Measurements from ENCODE around the gene SMPD4. TPM values are rescaled to one million over a fixed set of nuclear protein-coding genes. Genes with fewer than 3 reads are reported as not detected.
A peak's percentile ranks its signal among the peaks of the same experiment; 100 is the strongest.
"Not testable (repeated sequence)": the region's sequence is repeated elsewhere in the genome, so short reads cannot be mapped to it uniquely, and the experiment has no call there.

SMPD4 gene
- total and polyA plus RNA-seq, 2 of the 8 experiments (the other 6 are each of a cell fraction or from before 2014, with no cell fraction given), result 102 to 106 TPM

DNA sequence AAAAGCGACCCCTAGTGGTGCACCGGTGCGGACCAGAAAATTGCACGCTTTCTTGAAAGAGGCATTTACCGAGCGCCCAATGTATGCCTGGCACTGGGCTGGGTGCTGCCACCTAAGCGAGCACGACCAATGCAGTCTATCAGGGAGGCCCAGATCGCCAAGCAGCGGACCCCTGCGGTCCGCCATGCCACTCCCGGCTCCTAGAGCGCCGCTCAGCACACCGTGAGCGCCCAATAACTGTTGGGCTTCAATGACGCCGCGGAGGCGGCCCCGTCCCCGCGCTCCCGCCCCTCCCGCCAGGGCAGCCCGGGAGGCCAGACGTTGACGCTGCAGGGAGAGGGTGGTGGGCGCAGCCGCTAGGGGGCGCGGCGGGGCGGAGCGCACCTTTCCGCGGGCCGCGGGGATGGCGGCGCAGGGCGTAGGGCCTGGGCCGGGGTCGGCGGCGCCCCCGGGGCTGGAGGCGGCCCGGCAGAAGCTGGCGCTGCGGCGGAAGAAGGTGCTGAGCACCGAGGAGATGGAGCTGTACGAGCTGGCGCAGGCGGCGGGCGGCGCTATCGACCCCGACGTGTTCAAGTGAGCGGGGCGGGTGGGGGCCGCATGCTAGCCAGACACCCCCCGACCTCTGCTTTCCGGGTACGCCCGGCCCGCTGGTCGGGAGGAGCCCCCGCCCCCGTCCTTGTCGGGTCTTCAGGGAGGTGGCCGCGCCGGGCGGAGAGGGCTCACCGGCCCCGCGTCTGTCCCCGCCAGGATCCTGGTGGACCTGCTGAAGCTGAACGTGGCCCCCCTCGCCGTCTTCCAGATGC is 679 bp upstream of the SMPD4 start, which contains the start of gene MZT2B (continued):
- TF ChIP-seq NANOG (IDR thresholded peaks at IDR 0.05; ENCODE audit: insufficient read depth, low read depth, low read length, poor library complexity, severe bottlenecking) (peak; percentile 2), CREB1 (IDR thresholded peaks at IDR 0.05) (peak; percentile 77; the same call in 1 of the 2 replicates), PHF8 (conservative IDR thresholded peaks at IDR 0.05; ENCODE audit: low read depth, low read length) (peak; percentile 51; the same call in 1 of the 2 replicates), KDM4A (IDR thresholded peaks at IDR 0.05; ENCODE audit: low read depth, low read length, severe bottlenecking) (peak; percentile 20)

DNA sequence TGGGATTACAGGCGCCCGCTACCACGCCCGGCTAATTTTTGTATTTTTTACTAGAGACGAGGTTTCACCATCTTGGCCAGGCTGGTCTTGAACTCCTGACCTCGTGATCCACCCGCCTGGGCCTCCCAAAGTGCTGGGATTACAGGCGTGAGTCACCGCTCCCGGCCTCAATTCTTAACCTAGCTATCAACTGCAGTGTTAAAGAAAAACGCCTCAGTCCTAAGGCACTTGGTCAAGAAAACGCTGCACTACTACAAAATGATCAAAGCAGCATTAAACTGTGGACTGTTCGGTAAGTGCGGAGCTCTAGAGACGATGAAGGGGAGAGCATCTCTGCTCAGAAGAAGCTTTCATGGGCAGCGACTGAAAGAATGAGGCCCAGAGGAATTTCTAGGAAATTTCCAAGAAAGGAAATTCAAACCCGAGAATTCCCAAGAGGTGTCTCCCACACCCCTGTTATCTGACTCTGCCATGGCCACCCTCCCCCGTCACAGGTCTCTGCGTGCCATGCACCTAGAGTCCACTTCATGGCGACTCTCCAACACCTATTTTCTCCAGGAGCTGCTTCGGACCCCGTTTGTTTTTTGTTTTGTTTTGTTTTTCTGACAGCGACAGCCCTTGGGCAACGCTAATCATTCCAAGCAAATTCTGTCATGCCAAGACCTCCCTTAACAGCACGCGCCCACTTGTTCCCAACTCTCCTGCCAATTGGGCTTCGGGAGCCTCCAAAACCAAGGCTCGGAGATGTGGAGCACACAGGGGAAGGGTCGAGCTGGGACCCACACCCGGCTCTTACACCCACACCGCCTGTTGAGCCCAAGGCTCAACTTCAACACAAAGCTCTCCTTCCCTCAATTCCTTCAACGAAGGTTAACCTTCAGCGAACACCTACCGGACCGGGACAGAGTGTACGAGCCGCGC is 738 bp downstream of the SMPD4 start:
- peak overlapping the region; percentile 85 for H2BK5ac ChIP-seq (ENCODE audit: low read depth, low read length)
- FAIRE-seq; H4K20me1 ChIP-seq (replicated peaks in 1 of 2; ENCODE audit: control insufficient read depth in 1 of 2, insufficient read depth in 2 of 2, low read length in 2 of 2); H4K91ac ChIP-seq (replicated peaks; ENCODE audit: insufficient read length, low read length); H2AFZ ChIP-seq (ENCODE audit: low read length); H3K23ac ChIP-seq (ENCODE audit: insufficient read length); H3K14ac ChIP-seq (ENCODE audit: insufficient read length); H2BK120ac ChIP-seq (replicated peaks; ENCODE audit: low read depth, low read length); DNase-seq (ENCODE audit: low read depth in 1 of 2, low spot score in 2 of 2); H2BK20ac ChIP-seq (ENCODE audit: low read length); H3K9me3 ChIP-seq (ENCODE audit: insufficient read depth in 2 of 2, low read depth in 1 of 2, low read length in 1 of 2); H3K4me1 ChIP-seq (replicated peaks in 1 of 4; ENCODE audit: control insufficient read depth in 3 of 4, insufficient read depth in 4 of 4, low read length in 3 of 4); H2BK15ac ChIP-seq (ENCODE audit: low read length); H3K23me2 ChIP-seq (ENCODE audit: low read depth, low read length); H3K4ac ChIP-seq (replicated peaks; ENCODE audit: insufficient read length, low read depth, low read length); H3K79me1 ChIP-seq (ENCODE audit: low read depth, low read length); H3K27me3 ChIP-seq (replicated peaks in 1 of 4; ENCODE audit: control insufficient read depth in 3 of 4, extremely low read depth in 1 of 4, insufficient read depth in 3 of 4, low read length in 3 of 4): not testable (repeated sequence)
- 0 out of 2 replicates have a peak overlapping the region, but pooled peaks have one; percentile 50 for H2BK12ac ChIP-seq (ENCODE audit: low read depth, low read length)
- H3K36me3 ChIP-seq (ENCODE audit: control insufficient read depth in 2 of 4, insufficient read depth in 4 of 4, low read length in 3 of 4), result peaks cover 0 to 11% (median 3%) of the 10 kb centered on the region in 4 experiments; a peak in 4 of 8 replicates
- peak overlapping the region; percentile 78 to 90 for H3K4me2 ChIP-seq (ENCODE audit: insufficient read depth in 1 of 2, low read depth in 2 of 2, low read length in 2 of 2)
- peak overlapping the region; percentile 88 to 99 (median 98) for H3K4me3 ChIP-seq (ENCODE audit: extremely low read depth in 1 of 4, insufficient read depth in 2 of 4, low read depth in 3 of 4, low read length in 4 of 4)
- peaks cover 14 to 56% of the 10 kb centered on the region in 2 experiments for H3K79me2 ChIP-seq (ENCODE audit: control insufficient read depth in 1 of 2, insufficient read depth in 2 of 2, low read length in 2 of 2)
- H3K9ac ChIP-seq (replicated peaks in 1 of 4; ENCODE audit: extremely low read depth in 1 of 4, low read depth in 3 of 4, low read length in 3 of 4), result peak overlapping the region; percentile 90 to 99 (median 96)
- peak overlapping the region; percentile 51 for H4K5ac ChIP-seq (ENCODE audit: insufficient read length, low read depth, low read length)
- WGBS, 2 experiments (ENCODE audit: extremely low coverage in 1 of 2, insufficient coverage in 1 of 2, insufficient read length in 1 of 2, insufficient replicate concordance in 2 of 2, low coverage in 1 of 2, low lambda C conversion rate in 2 of 2, missing lambda C conversion rate in 1 of 2), result 30% methylated on average over 38 of the region's 38 CpGs; no CpG with 5 or more reads in 1 of the 2 experiments
- peak overlapping the region; percentile 48; the same call in 1 of the 2 replicates for H3K18ac ChIP-seq (ENCODE audit: extremely low read depth, low read length)
- POLR2A ChIA-PET (ENCODE audit: partially characterized antibody), result interaction anchor here (0.9 to 3.5 kb wide), 11 partner anchors 10 to 175 kb away, joined by 3 to 23 read pairs (median 4); partner anchors contain the start of genes CCDC74B, IMP4 and PTPN18
- CTCF ChIA-PET (ENCODE audit: partially characterized antibody), result interaction anchor here (0.6 to 3.9 kb wide), 9 partner anchors 10 to 166 kb away, joined by 3 to 28 read pairs (median 3); no protein-coding TSS in a partner anchor
- peak overlapping the region; percentile 100 for H4K8ac ChIP-seq (ENCODE audit: extremely low read depth, insufficient read depth, low read length)
- H3K27ac ChIP-seq (ENCODE audit: low read depth, low read length), result peak overlapping the region; percentile 91
- H2AK5ac ChIP-seq (ENCODE audit: low read depth, low read length), result peak overlapping the region; percentile 90; the same call in 1 of the 2 replicates
- peak overlapping the region; percentile 30 for H3K56ac ChIP-seq (replicated peaks; ENCODE audit: insufficient read length, low read depth, low read length)
